GM18499 (cell line): ENCODE data around the gene PTGDS.

Experiments
- ATAC-seq: cut with Tn5 transposase; IDR thresholded peaks from one replicate; pipeline ENCODE4 v1.9.1; 2021; ENCODE audit warnings: moderate number of reproducible peaks; ENCODE audit not compliant: insufficient read depth, unreplicated experiment

The PTGDS gene

GRCh38 chr9:137006116-137007003, 29.1 kb downstream of the PTGDS start:
- ATAC-seq: no peak

GRCh38 chr9:137007108-137007815, 30.0 kb downstream of the PTGDS start:
- no peak for ATAC-seq

GRCh38 chr9:137007816-137008270, 30.5 kb downstream of the PTGDS start:
- ATAC-seq: no peak

GRCh38 chr9:137008312-137008711, 31.0 kb downstream of the PTGDS start:
- no peak for ATAC-seq

GRCh38 chr9:137009217-137009616, 31.9 kb downstream of the PTGDS start:
- no peak for ATAC-seq

- no peak for ATAC-seq
Observed at GRCh38 chr9:137009938-137010732, 32.8 kb downstream of the PTGDS start.

GRCh38 chr9:137011156-137011555, 33.9 kb downstream of the PTGDS start:
- ATAC-seq: no peak

- ATAC-seq: no peak
Observed at GRCh38 chr9:137011907-137012675, 34.8 kb downstream of the PTGDS start.

GRCh38 chr9:137012694-137013570, 35.6 kb downstream of the PTGDS start:
- no peak for ATAC-seq

GRCh38 chr9:137013571-137013940, 36.3 kb downstream of the PTGDS start:
- ATAC-seq: no peak

- no peak for ATAC-seq
Observed at GRCh38 chr9:137014166-137014565, 36.9 kb downstream of the PTGDS start.

- ATAC-seq: no peak
Observed at GRCh38 chr9:137014776-137015539, 37.7 kb downstream of the PTGDS start.

- no peak for ATAC-seq
Observed at GRCh38 chr9:137015540-137015930, 38.2 kb downstream of the PTGDS start.

- no peak for ATAC-seq
Observed at GRCh38 chr9:137015976-137016375, 38.7 kb downstream of the PTGDS start.

GRCh38 chr9:137016436-137016835, 39.1 kb downstream of the PTGDS start:
- no peak for ATAC-seq

GRCh38 chr9:137017071-137017470, 39.8 kb downstream of the PTGDS start:
- ATAC-seq: no peak

GRCh38 chr9:137017791-137018497, 40.6 kb downstream of the PTGDS start:
- no peak for ATAC-seq
